Measurements from ENCODE around the gene CLN5. TPM values are rescaled to one million over a fixed set of nuclear protein-coding genes. Genes with fewer than 3 reads are reported as not detected.

Gene CLN5
- total RNA-seq, 1 experiment from 2014 or later: 21.4 TPM

DNA sequence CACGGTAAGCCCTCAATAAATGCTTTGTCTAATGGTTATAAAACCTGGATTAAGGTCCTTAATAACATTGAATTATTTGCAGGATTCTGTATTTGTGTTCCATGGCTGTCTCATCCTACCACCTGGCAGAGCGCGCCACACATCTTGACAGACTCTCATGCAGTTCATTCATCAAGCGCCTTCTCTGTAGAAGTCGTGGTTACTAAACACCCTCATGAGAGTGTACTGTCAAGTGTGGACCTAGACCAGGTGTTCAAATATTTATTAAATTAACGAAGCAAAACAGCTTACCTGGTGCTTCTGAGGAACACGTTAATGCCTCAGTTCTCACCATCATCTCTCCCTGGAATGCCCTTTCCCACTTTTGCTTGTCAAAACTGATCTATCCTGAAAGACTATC, 48.2 kb downstream of the CLN5 start:
- ATAC-seq: no peak
- TF ChIP-seq, protein P1, sequence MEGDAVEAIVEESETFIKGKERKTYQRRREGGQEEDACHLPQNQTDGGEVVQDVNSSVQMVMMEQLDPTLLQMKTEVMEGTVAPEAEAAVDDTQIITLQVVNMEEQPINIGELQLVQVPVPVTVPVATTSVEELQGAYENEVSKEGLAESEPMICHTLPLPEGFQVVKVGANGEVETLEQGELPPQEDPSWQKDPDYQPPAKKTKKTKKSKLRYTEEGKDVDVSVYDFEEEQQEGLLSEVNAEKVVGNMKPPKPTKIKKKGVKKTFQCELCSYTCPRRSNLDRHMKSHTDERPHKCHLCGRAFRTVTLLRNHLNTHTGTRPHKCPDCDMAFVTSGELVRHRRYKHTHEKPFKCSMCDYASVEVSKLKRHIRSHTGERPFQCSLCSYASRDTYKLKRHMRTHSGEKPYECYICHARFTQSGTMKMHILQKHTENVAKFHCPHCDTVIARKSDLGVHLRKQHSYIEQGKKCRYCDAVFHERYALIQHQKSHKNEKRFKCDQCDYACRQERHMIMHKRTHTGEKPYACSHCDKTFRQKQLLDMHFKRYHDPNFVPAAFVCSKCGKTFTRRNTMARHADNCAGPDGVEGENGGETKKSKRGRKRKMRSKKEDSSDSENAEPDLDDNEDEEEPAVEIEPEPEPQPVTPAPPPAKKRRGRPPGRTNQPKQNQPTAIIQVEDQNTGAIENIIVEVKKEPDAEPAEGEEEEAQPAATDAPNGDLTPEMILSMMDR (IDR thresholded peaks at IDR 0.05): no peak
- TF ChIP-seq TCF7L2 (IDR thresholded peaks at IDR 0.05; ENCODE audit: low read depth, low read length): no peak
- no peak for TF ChIP-seq SIN3A (IDR thresholded peaks at IDR 0.05; ENCODE audit: borderline replicate concordance, insufficient read depth, low read depth, low read length)
- no peak for TF ChIP-seq POLR2AphosphoS5 (IDR thresholded peaks at IDR 0.05; ENCODE audit: low read depth, low read length)
- TF ChIP-seq, protein P2, sequence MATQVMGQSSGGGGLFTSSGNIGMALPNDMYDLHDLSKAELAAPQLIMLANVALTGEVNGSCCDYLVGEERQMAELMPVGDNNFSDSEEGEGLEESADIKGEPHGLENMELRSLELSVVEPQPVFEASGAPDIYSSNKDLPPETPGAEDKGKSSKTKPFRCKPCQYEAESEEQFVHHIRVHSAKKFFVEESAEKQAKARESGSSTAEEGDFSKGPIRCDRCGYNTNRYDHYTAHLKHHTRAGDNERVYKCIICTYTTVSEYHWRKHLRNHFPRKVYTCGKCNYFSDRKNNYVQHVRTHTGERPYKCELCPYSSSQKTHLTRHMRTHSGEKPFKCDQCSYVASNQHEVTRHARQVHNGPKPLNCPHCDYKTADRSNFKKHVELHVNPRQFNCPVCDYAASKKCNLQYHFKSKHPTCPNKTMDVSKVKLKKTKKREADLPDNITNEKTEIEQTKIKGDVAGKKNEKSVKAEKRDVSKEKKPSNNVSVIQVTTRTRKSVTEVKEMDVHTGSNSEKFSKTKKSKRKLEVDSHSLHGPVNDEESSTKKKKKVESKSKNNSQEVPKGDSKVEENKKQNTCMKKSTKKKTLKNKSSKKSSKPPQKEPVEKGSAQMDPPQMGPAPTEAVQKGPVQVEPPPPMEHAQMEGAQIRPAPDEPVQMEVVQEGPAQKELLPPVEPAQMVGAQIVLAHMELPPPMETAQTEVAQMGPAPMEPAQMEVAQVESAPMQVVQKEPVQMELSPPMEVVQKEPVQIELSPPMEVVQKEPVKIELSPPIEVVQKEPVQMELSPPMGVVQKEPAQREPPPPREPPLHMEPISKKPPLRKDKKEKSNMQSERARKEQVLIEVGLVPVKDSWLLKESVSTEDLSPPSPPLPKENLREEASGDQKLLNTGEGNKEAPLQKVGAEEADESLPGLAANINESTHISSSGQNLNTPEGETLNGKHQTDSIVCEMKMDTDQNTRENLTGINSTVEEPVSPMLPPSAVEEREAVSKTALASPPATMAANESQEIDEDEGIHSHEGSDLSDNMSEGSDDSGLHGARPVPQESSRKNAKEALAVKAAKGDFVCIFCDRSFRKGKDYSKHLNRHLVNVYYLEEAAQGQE (IDR thresholded peaks at IDR 0.05; ENCODE audit: insufficient read depth in 1 of 2, low read depth in 2 of 2, low read length in 1 of 2): no peak
- Histone ChIP-seq H3K27me3 (ENCODE audit: control insufficient read depth, insufficient read depth, low read length) (no peaks in the 10 kb centered on the region), H3K27ac (ENCODE audit: low read length) (no peak overlapping the region), H3K36me3 (ENCODE audit: control insufficient read depth, insufficient read depth, low read length) (no peaks in the 10 kb centered on the region; the same call in 1 of the 2 replicates), H3K4me1 (ENCODE audit: control insufficient read depth, insufficient read depth, low read length) (no peaks in the 10 kb centered on the region), H3K4me3 (ENCODE audit: low read depth in 2 of 2, low read length in 2 of 2) (no peak overlapping the region), H3K9me3 (ENCODE audit: control insufficient read depth, insufficient read depth, low read depth, low read length) (no peaks in the 10 kb centered on the region)
- intact Hi-C loops (cut with micrococcal nuclease; ENCODE audit: unreplicated experiment): no loop called here
- in situ Hi-C loops (cut with HindIII; ENCODE audit: low pct_unique_long_range_greater_than_20kb, low sequenced_read_pairs): no loop called here
- BruUV-seq (replicated peaks): no TSS peak
- ChIA-PET POLR2A (no interaction called here), CTCF (no interaction called here)
- no peak for DNase-seq (ENCODE audit: low read depth, low spot score)

DNA sequence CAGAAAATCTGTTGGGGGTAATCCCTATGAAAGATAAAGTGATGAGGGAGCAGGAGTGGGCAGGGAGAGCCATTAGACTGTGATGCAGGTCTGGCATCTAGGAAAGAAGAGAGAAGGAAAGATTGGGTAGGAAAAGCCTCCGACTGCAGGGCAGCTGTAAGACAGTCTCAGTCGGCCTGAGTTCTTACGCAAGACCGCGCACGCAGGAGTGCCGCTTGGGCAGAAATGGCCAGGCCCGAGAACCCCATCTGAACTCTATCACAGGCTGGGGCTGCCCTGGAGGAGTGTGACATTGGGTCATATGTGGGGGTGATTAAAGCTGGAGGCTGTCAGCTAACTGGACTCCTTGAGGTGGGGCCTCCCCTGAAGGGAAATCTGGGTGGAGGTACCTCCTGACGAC, 49.0 kb downstream of the CLN5 start:
- no TSS peak for BruUV-seq (replicated peaks)
- DNase-seq (ENCODE audit: low read depth, low spot score): no peak
- no peaks in the 10 kb centered on the region; the same call in 1 of the 2 replicates for H3K36me3 ChIP-seq (ENCODE audit: control insufficient read depth, insufficient read depth, low read length)
- H3K4me1 ChIP-seq (ENCODE audit: control insufficient read depth, insufficient read depth, low read length): no peaks in the 10 kb centered on the region
- no peak overlapping the region for H3K4me3 ChIP-seq (ENCODE audit: low read depth in 2 of 2, low read length in 2 of 2)
- H3K27me3 ChIP-seq (ENCODE audit: control insufficient read depth, insufficient read depth, low read length): no peaks in the 10 kb centered on the region
- intact Hi-C loops (cut with micrococcal nuclease; ENCODE audit: unreplicated experiment) (no loop called here), in situ Hi-C loops (cut with HindIII; ENCODE audit: low pct_unique_long_range_greater_than_20kb, low sequenced_read_pairs) (no loop called here)
- ChIA-PET CTCF (no interaction called here), POLR2A (no interaction called here)
- TF ChIP-seq, protein P2 (IDR thresholded peaks at IDR 0.05; ENCODE audit: insufficient read depth in 1 of 2, low read depth in 2 of 2, low read length in 1 of 2): no peak
- no peak overlapping the region for H3K27ac ChIP-seq (ENCODE audit: low read length)
- no peak for ATAC-seq
- H3K9me3 ChIP-seq (ENCODE audit: control insufficient read depth, insufficient read depth, low read depth, low read length): no peaks in the 10 kb centered on the region
